Right lobe of liver (tissue), 6 donors: ENCODE data around the gene KCNQ1OT1. TPM values are rescaled to one million over a fixed set of nuclear protein-coding genes. Genes with fewer than 3 reads are reported as not detected.
A peak's percentile ranks its signal among the peaks of the same experiment; 100 is the strongest.

ENCODE experiments used
- ATAC-seq, 4 donors: fragments of 200-7000 bp; cut with Tn5 transposase; one replicate each; pipeline ENCODE4 v1.9.1; 2020; ENCODE audit warnings: mild to moderate bottlenecking in 4 of 4, moderate library complexity in 4 of 4
- DNase-seq, 3 donors: peaks; one replicate each; pipeline ENCODE4 v3.0.0-alpha.2; 2020
- H3K27ac ChIP-seq, 3 donors: fragments of 200-600 bp; one replicate each; pipeline ENCODE4 v1.8.0; 2022
- H3K27me3 ChIP-seq, 2 donors: fragments of 200-600 bp; one replicate each; pipeline ENCODE4 v1.8.0; 2022
- H3K36me3 ChIP-seq, 4 donors: fragments of 200-600 bp; sonication (generic) in 1 of 4; one replicate each; pipeline versions ENCODE4 v1.5.1 to v1.8.0; 2017 to 2022; ENCODE audit warnings: control low read depth in 1 of 4
- H3K4me1 ChIP-seq, 4 donors: fragments of 200-600 bp; sonication (generic) in 1 of 4; one replicate each; pipeline versions ENCODE4 v1.5.1 to v1.8.0; 2017 to 2022; ENCODE audit warnings: control low read depth in 1 of 4
- H3K4me3 ChIP-seq, 3 donors: fragments of 200-600 bp; one replicate each; pipeline ENCODE4 v1.8.0; 2022
- H3K9me3 ChIP-seq, 4 donors: fragments of 200-600 bp; sonication (generic) in 1 of 4; one replicate each; pipeline versions ENCODE4 v1.5.1 to v1.8.0; 2017 to 2022; ENCODE audit warnings: control low read depth in 1 of 4
- CTCF ChIP-seq, 4 donors: fragments of 200-600 bp in 3 of 4; fragments of 450-650 bp in 1 of 4; IDR thresholded peaks; one replicate each; pipeline versions ENCODE4 v1.5.1 to v1.8.0; 2016 to 2022; ENCODE audit warnings: antibody characterized with exemption in 4 of 4, mild to moderate bottlenecking in 2 of 4
- POLR2A ChIP-seq: fragments of 450-650 bp; IDR thresholded peaks from one replicate; pipeline ENCODE4 v1.6.1; 2017; ENCODE audit warnings: antibody characterized with exemption, mild to moderate bottlenecking
- WGBS: methylation state at CpG from one replicate; pipeline ENCODE4 v1.1.6; 2018; ENCODE audit warnings: low coverage, low lambda C conversion rate; ENCODE audit not compliant: insufficient coverage; ENCODE audit errors: missing lambda C conversion rate; 5-methylcytosine and 5-hydroxymethylcytosine counted together
- intact Hi-C, 2 donors: fragments of 100-400 bp; cut with DNase I; formaldehyde crosslinking; loops; one replicate each; pipeline versions ENCODE4 v1.11.2 to v1.14.1; 2022
- total RNA-seq, 6 experiments: library from RNA; depleted of rRNA in 2 of 6; stranded (reverse); fragments of >200 nt in 2 of 6; fragmentation: NEBNext Ultra II Directional in 3 of 6; extraction: Animal tissue kit (Norgen Biotek cat#: 25700) in 3 of 6; gene quantifications; one replicate each; pipeline versions ENCODE4 v1.1.0 to v1.2.4, GENCODE V29; 2016 to 2023
- donor health status: DM: no; HTN: yes; CAD: no.
- donor health status: DM: no; HTN: no; CAD: no.
- donor health status: DM: no; HTN: no; CAD: no.
- donor health status: DM: no; HTN: yes; CAD: no.
- donor health status: DM: no; HTN: yes; CAD: no.

KCNQ1OT1 gene
- total RNA-seq, 6 experiments from 2014 or later, result 0.37 to 1.7 (median 0.60) TPM

- TF ChIP-seq CTCF (IDR thresholded peaks at IDR 0.05) (no peak), POLR2A (no peak)
- ATAC-seq (no peak), DNase-seq (no peak)
- Histone ChIP-seq H3K9me3 (no peaks in the 10 kb centered on the region), H3K27ac (no peak overlapping the region), H3K4me1 (no peaks in the 10 kb centered on the region), H3K4me3 (no peak overlapping the region), H3K27me3 (no peaks in the 10 kb centered on the region), H3K36me3 (peaks cover 0 to 1% (median 0%) of the 10 kb centered on the region in 4 donors)
- intact Hi-C loops, result no loop called here
- WGBS, result 67% methylated on average over 1 of the region's 1 CpG
These were observed 21.4 kb downstream of the KCNQ1OT1 start for GRCh38 chr11:2678396-2678795.

- H3K27ac ChIP-seq, result no peak overlapping the region
- intact Hi-C loops, result no loop called here
- H3K4me1 ChIP-seq, result no peaks in the 10 kb centered on the region
- peak in 1 of 4 donors; percentile 25 for ATAC-seq
- no peak for TF ChIP-seq POLR2A
- TF ChIP-seq CTCF (IDR thresholded peaks at IDR 0.05), result no peak
- no peak for DNase-seq
- H3K36me3 ChIP-seq, result peaks cover 0 to 1% (median 0%) of the 10 kb centered on the region in 4 donors
- 54% methylated on average over 1 of the region's 1 CpG for WGBS
- H3K4me3 ChIP-seq, result no peak overlapping the region
- no peaks in the 10 kb centered on the region for H3K9me3 ChIP-seq
- H3K27me3 ChIP-seq, result no peaks in the 10 kb centered on the region
These were observed 22.7 kb downstream of the KCNQ1OT1 start for GRCh38 chr11:2677127-2677526.

- Histone ChIP-seq H3K4me3 (no peak overlapping the region), H3K9me3 (no peaks in the 10 kb centered on the region), H3K36me3 (peaks cover 0 to 1% (median 0%) of the 10 kb centered on the region in 4 donors), H3K27me3 (no peaks in the 10 kb centered on the region), H3K4me1 (no peaks in the 10 kb centered on the region), H3K27ac (no peak overlapping the region)
- 72% methylated on average over 3 of the region's 7 CpGs for WGBS
- intact Hi-C loops, result no loop called here
- ATAC-seq, result peak in 1 of 4 donors; percentile 30
- DNase-seq, result no peak
- no peak for TF ChIP-seq POLR2A
- no peak for TF ChIP-seq CTCF (IDR thresholded peaks at IDR 0.05)
These were observed 24.3 kb downstream of the KCNQ1OT1 start for GRCh38 chr11:2675540-2675939.

GRCh38 chr11:2674658-2675131 lies 25.1 kb downstream of the KCNQ1OT1 start:
- WGBS, result 70% methylated on average over 6 of the region's 8 CpGs
- no peak overlapping the region for H3K27ac ChIP-seq
- no peaks in the 10 kb centered on the region for H3K27me3 ChIP-seq
- DNase-seq (no peak), ATAC-seq (no peak)
- H3K9me3 ChIP-seq, result no peaks in the 10 kb centered on the region
- no peaks in the 10 kb centered on the region for H3K4me1 ChIP-seq
- peaks cover 0 to 1% (median 0%) of the 10 kb centered on the region in 4 donors for H3K36me3 ChIP-seq
- no peak for TF ChIP-seq POLR2A
- H3K4me3 ChIP-seq, result no peak overlapping the region
- intact Hi-C loops, result no loop called here

GRCh38 chr11:2673871-2674471 lies 25.8 kb downstream of the KCNQ1OT1 start:
- intact Hi-C loops, result no loop called here
- H3K4me1 ChIP-seq, result no peaks in the 10 kb centered on the region
- H3K27me3 ChIP-seq, result no peaks in the 10 kb centered on the region
- TF ChIP-seq CTCF (IDR thresholded peaks at IDR 0.05), result no peak
- no peak for TF ChIP-seq POLR2A
- H3K27ac ChIP-seq, result no peak overlapping the region
- WGBS, result 80% methylated on average over 6 of the region's 16 CpGs
- ATAC-seq, result no peak
- no peak for DNase-seq
- H3K4me3 ChIP-seq, result no peak overlapping the region
- no peaks in the 10 kb centered on the region for H3K9me3 ChIP-seq
- peaks cover 0 to 1% (median 0%) of the 10 kb centered on the region in 4 donors for H3K36me3 ChIP-seq
